Endothelial cell of umbilical vein (primary cell): ENCODE results near the gene CMTM6. TPM values are rescaled to one million over a fixed set of nuclear protein-coding genes. Genes with fewer than 3 reads are reported as not detected.

ENCODE experiments used
- BruUV-seq: library from RNA; stranded (reverse); fragments of 400-500 nt; replicated peaks from 2 replicates; lab custom pipeline; 2021; lab: Mats Ljungman, UMichigan
- CTCF ChIA-PET: fragments of 300-600, 350-600 bp; sonication (Branson Sonifier 250); formaldehyde crosslinking; loops from one replicate; lab custom pipeline; 2021; ENCODE audit warnings: antibody characterized with exemption, inconsistent platforms; lab: Charles Lee
- POLR2A ChIA-PET: fragments of 300-600, 350-600 bp; sonication (Branson Sonifier 250); formaldehyde crosslinking; loops from one replicate; lab custom pipeline; 2021; ENCODE audit warnings: antibody characterized with exemption, inconsistent platforms; lab: Charles Lee
- DNase-seq: peaks from one replicate; pipeline ENCODE4 v3.0.0-alpha.2; 2011; ENCODE audit warnings: low read depth, low spot score
- FAIRE-seq: peaks from 2 replicates; lab custom pipeline; 2011; peaks lifted over from hg19 to GRCh38; lab: Jason Lieb, UNC
- H2AFZ ChIP-seq: 2 replicates; pipeline ENCODE4 v1.6.0; 2012; ENCODE audit warnings: low read depth, low read length, control low read depth, inconsistent platforms
- H3K27ac ChIP-seq: 2 replicates; pipeline ENCODE4 v1.5.1; 2011; ENCODE audit warnings: low read depth, mild to moderate bottlenecking, control low read depth, low read length, moderate library complexity; ENCODE audit not compliant: insufficient read depth
- H3K27me3 ChIP-seq, 2 experiments: 2 replicates each; pipeline versions ENCODE4 v1.6.0 to v1.6.1; 2011; ENCODE audit warnings: low read length in 2 of 2, mixed read lengths in 1 of 2; ENCODE audit not compliant: control insufficient read depth in 2 of 2, insufficient read depth in 2 of 2
- H3K36me3 ChIP-seq, 2 experiments: 2 replicates in 1 of 2; 3 replicates in 1 of 2; pipeline ENCODE4 v1.5.1; 2011; ENCODE audit warnings: low read length in 2 of 2, mild to moderate bottlenecking in 1 of 2, moderate library complexity in 1 of 2; ENCODE audit not compliant: control insufficient read depth in 2 of 2, insufficient read depth in 2 of 2; ENCODE audit errors: extremely low read depth in 1 of 2
- H3K4me1 ChIP-seq: 3 replicates; pipeline ENCODE4 v1.5.1; 2011; ENCODE audit warnings: mild to moderate bottlenecking, low read length; ENCODE audit not compliant: control insufficient read depth, insufficient read depth; ENCODE audit errors: extremely low read depth
- H3K4me2 ChIP-seq: 2 replicates; pipeline ENCODE4 v1.6.1; 2011; ENCODE audit warnings: low read length, control low read depth, mixed read lengths; ENCODE audit not compliant: insufficient read depth
- H3K4me3 ChIP-seq, 3 experiments: fragments of 200-600 bp in 1 of 3; sonication (generic), shearing (Covaris generic) in 1 of 3; replicated peaks in 1 of 3; 2 replicates each; pipeline ENCODE4 v1.5.1; 2011 to 2016; ENCODE audit warnings: control low read depth in 3 of 3, low read length in 3 of 3, mild to moderate bottlenecking in 2 of 3, inconsistent platforms in 1 of 3, low read depth in 1 of 3, moderate library complexity in 1 of 3; ENCODE audit not compliant: insufficient read depth in 1 of 3
- H3K79me2 ChIP-seq: 2 replicates; pipeline ENCODE4 v1.6.0; 2012; ENCODE audit warnings: low read length, inconsistent platforms; ENCODE audit not compliant: control insufficient read depth, insufficient read depth
- H3K9ac ChIP-seq: replicated peaks from 2 replicates; pipeline ENCODE3; 2011; ENCODE audit warnings: low read length, control low read depth; ENCODE audit not compliant: insufficient read depth; ENCODE audit errors: extremely low read depth
- H3K9me1 ChIP-seq: replicated peaks from 3 replicates; pipeline ENCODE4 v1.6.0; 2011; ENCODE audit warnings: mild to moderate bottlenecking, low read length; ENCODE audit not compliant: control insufficient read depth, insufficient read depth; ENCODE audit errors: extremely low read depth
- H3K9me3 ChIP-seq: replicated peaks from 2 replicates; pipeline ENCODE4 v1.5.1; 2012; ENCODE audit warnings: low read length, inconsistent platforms; ENCODE audit not compliant: control insufficient read depth, insufficient read depth
- H4K20me1 ChIP-seq: replicated peaks from 2 replicates; pipeline ENCODE3; 2011; ENCODE audit warnings: mild to moderate bottlenecking, low read length; ENCODE audit not compliant: control insufficient read depth, insufficient read depth; ENCODE audit errors: extremely low read depth
- CTCF ChIP-seq, 2 donors: IDR thresholded peaks; 1 replicate in 1 of 2; 2 replicates in 1 of 2; pipeline ENCODE4 v1.5.1; 2011; ENCODE audit warnings: low read length in 2 of 2, mild to moderate bottlenecking in 2 of 2, moderate library complexity in 2 of 2, control low read depth in 1 of 2, inconsistent platforms in 1 of 2, low read depth in 1 of 2; ENCODE audit not compliant: insufficient read depth in 1 of 2; ENCODE audit errors: extremely low read depth in 1 of 2
- EZH2 ChIP-seq: IDR thresholded peaks from 2 replicates; pipeline ENCODE4 v1.6.1; 2012; ENCODE audit warnings: borderline replicate concordance, low read depth, mild to moderate bottlenecking, moderate library complexity, low read length, inconsistent platforms; ENCODE audit not compliant: severe bottlenecking
- FOS ChIP-seq: IDR thresholded peaks from 2 replicates; pipeline ENCODE4 v1.6.1; 2011; ENCODE audit warnings: mild to moderate bottlenecking, low read length, moderate library complexity, borderline replicate concordance; ENCODE audit not compliant: insufficient read depth
- GATA2 ChIP-seq: IDR thresholded peaks from 2 replicates; pipeline ENCODE4 v1.7.0; 2011; ENCODE audit warnings: low read depth, mild to moderate bottlenecking, moderate library complexity, mixed read lengths, low read length; ENCODE audit not compliant: insufficient read length, insufficient read depth
- JUN ChIP-seq: IDR thresholded peaks from 2 replicates; pipeline ENCODE4 v1.6.1; 2011; ENCODE audit warnings: borderline replicate concordance, low read depth; ENCODE audit not compliant: insufficient read length, insufficient read depth
- MAX ChIP-seq: IDR thresholded peaks from 2 replicates; pipeline ENCODE4 v1.6.1; 2011; ENCODE audit not compliant: insufficient read depth, insufficient read length
- MYC ChIP-seq: IDR thresholded peaks from one replicate; pipeline ENCODE4 v1.6.1; 2011; ENCODE audit warnings: mild to moderate bottlenecking, low read depth, low read length
- POLR2A ChIP-seq: IDR thresholded peaks from 2 replicates; pipeline ENCODE4 v1.6.1; 2012; ENCODE audit warnings: low read depth, mild to moderate bottlenecking, control low read depth, low read length
- POLR2AphosphoS5 ChIP-seq: IDR thresholded peaks from 2 replicates; pipeline ENCODE4 v1.6.1; 2012; ENCODE audit warnings: low read depth, mild to moderate bottlenecking, control low read depth, low read length, moderate library complexity; ENCODE audit not compliant: insufficient read depth
- dilution Hi-C: fragments of 300-500 bp; cut with MboI; formaldehyde crosslinking; loops from one replicate; pipeline ENCODE4 v1.15.0; 2019; ENCODE audit warnings: low sequenced_read_pairs; ENCODE audit not compliant: extremely low pct_ligation_motif_present
- intact Hi-C: fragments of 100-400 bp; cut with micrococcal nuclease; formaldehyde crosslinking; loops from one replicate; pipeline ENCODE4 v1.10.0; 2022
- polyA plus RNA-seq, 4 experiments: library from polyadenylated mRNA; depleted of rRNA in 3 of 4; stranded (reverse) in 3 of 4; unstranded in 1 of 4; fragments of >200 nt; gene quantifications; 2 replicates each; pipeline versions ENCODE4 v1.2.1 to v1.2.3, GENCODE V29; 2011 to 2012; ENCODE audit warnings: missing spikeins in 1 of 4
- total RNA-seq: library from RNA; stranded (reverse); gene quantifications from 2 replicates; pipeline ENCODE4 v1.2.3, GENCODE V29; 2021

The CMTM6 gene
- total and polyA plus RNA-seq, 2 donors (not counting 3 experiments of a cell fraction or from before 2014, with no cell fraction given) = 38.0 to 56.3 TPM

GRCh38 chr3:32481791-32482631 is 20.6 kb downstream of the CMTM6 start:
- no peak overlapping the region for H2AFZ ChIP-seq
- no peaks in the 10 kb centered on the region for H3K4me1 ChIP-seq
- POLR2A ChIA-PET = no interaction called here
- no peaks in the 10 kb centered on the region for H3K27me3 ChIP-seq
- dilution Hi-C loops (no loop called here), intact Hi-C loops (no loop called here)
- CTCF ChIA-PET = interaction anchor here (1.1 kb wide), 1 partner anchor 14 kb away, joined by 4 read pairs; no protein-coding TSS in a partner anchor
- H4K20me1 ChIP-seq = no peaks in the 10 kb centered on the region
- H3K79me2 ChIP-seq = no peaks in the 10 kb centered on the region
- no peak overlapping the region for H3K4me3 ChIP-seq
- peaks cover 3% of the 10 kb centered on the region in 2 experiments for H3K36me3 ChIP-seq
- no peak overlapping the region for H3K9ac ChIP-seq
- H3K9me3 ChIP-seq = no peaks in the 10 kb centered on the region
- H3K4me2 ChIP-seq = no peak overlapping the region
- no peak for FAIRE-seq
- no peak for DNase-seq
- TF ChIP-seq EZH2 = no peak
- TF ChIP-seq POLR2A = no peak
- no peak for TF ChIP-seq JUN
- TF ChIP-seq CTCF (IDR thresholded peaks at IDR 0.05; ENCODE audit: extremely low read depth in 1 of 2, insufficient read depth in 1 of 2, low read depth in 1 of 2, low read length in 2 of 2) = no peak
- TF ChIP-seq POLR2AphosphoS5 = no peak
- TF ChIP-seq MAX = no peak
- TF ChIP-seq FOS = no peak
- no peak for TF ChIP-seq GATA2
- TF ChIP-seq MYC = no peak
- BruUV-seq = TSS peak; percentile 37
- H3K9me1 ChIP-seq = no peaks in the 10 kb centered on the region
- no peak overlapping the region for H3K27ac ChIP-seq
